AG09309 (cell line): ENCODE measurements around the gene KRTAP2-4.
"Not testable (repeated sequence)": the region's sequence is repeated elsewhere in the genome, so short reads cannot be mapped to it uniquely, and the experiment has no call there.

Source experiments
- DNase-seq: peaks from one replicate; pipeline ENCODE4 v3.0.0-alpha.2; 2010; ENCODE audit warnings: low read depth
- H3K4me3 ChIP-seq: 2 replicates; pipeline ENCODE4 v1.5.1; 2011; ENCODE audit warnings: mild to moderate bottlenecking, low read depth, low read length, moderate library complexity; ENCODE audit not compliant: control insufficient read depth
- TF ChIP-seq, protein P1 (sequence below): IDR thresholded peaks from 2 replicates; pipeline ENCODE4 v1.5.1; 2011; ENCODE audit warnings: mild to moderate bottlenecking, low read depth, low read length, inconsistent platforms; ENCODE audit not compliant: insufficient read depth, control insufficient read depth; ENCODE audit errors: missing control alignments

KRTAP2-4 gene

DNA sequence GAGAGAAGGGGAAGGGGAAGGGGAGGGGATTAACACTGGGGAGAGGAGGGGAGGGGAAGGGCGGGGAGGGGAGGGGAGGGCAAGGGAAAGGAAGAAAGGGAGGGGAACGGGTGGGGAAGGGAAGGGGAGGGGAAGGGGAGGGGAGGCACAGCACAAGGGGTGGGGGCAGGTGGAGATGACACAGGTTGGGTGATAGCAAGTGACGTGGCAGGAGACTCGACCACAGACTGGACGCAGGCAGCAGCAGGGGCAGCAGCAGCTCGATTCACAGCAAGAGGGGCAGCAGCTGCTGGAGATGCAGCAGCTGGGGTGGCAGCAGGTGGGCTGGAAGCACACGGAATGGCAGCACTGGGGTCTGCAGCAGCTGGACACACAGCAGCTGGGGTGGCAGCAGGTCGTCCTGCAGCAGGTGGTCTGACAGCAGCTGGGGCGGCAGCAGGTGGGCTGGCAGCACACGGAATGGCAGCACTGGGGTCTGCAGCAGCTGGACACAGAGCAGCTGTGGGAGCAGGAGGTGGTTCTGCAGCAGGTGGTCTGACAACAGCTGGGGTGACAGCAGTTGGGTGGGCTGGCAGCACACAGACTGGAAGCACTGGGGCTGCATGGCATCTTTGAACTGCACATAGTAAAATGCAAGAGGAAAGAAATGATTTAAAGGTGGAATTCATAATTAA lies 36.0 kb upstream of the KRTAP2-4 start, which contains the start of gene KRTAP4-16:
KRTAP4-16 (minus strand) TSS at position 624 of the 674 bp plus-strand sequence; CDS start at position 624, 0 bp downstream.
- peak within 1 kb of the TSS; percentile 12 for H3K4me3 ChIP-seq
- no peak for DNase-seq
- TF ChIP-seq, protein P1, sequence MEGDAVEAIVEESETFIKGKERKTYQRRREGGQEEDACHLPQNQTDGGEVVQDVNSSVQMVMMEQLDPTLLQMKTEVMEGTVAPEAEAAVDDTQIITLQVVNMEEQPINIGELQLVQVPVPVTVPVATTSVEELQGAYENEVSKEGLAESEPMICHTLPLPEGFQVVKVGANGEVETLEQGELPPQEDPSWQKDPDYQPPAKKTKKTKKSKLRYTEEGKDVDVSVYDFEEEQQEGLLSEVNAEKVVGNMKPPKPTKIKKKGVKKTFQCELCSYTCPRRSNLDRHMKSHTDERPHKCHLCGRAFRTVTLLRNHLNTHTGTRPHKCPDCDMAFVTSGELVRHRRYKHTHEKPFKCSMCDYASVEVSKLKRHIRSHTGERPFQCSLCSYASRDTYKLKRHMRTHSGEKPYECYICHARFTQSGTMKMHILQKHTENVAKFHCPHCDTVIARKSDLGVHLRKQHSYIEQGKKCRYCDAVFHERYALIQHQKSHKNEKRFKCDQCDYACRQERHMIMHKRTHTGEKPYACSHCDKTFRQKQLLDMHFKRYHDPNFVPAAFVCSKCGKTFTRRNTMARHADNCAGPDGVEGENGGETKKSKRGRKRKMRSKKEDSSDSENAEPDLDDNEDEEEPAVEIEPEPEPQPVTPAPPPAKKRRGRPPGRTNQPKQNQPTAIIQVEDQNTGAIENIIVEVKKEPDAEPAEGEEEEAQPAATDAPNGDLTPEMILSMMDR = no peak

DNA sequence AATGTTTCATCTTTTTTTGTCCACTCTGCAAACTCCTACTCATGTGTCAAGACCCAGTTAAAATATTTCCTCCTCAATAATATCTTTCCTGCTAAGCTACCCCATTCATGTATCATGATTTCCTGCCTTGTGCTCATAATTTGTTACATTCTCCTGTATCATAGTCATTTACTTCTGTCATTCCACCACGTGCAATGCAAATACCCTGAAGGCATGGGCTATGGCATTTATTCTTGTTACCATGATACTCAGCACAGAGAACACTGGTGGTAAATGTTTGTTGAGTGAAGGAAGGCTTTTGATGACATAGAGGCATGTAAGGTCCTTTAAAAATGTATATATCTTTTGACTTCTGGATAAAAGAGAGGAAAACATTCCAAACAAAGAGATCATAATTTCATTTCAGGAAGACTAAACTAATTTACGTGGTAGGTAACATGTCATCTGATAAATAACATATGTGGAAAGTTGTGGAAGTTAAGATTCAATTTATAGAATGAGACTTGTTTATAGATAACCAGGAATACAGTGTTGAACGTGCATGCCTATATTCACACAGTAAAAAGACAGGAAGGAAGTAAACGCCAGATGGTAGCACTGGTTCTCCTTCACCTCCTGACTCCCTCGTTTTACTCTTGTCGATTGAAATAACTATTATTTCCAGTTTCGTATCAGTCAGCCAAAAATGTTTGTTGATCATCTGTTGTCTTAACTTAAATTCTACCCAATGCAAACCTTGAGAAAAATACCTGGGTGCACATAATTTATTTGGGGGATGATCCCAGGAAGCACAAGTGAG lies 34.2 kb upstream of the KRTAP2-4 start:
- peak; percentile 55 for DNase-seq
- H3K4me3 ChIP-seq = not testable (repeated sequence)

DNA sequence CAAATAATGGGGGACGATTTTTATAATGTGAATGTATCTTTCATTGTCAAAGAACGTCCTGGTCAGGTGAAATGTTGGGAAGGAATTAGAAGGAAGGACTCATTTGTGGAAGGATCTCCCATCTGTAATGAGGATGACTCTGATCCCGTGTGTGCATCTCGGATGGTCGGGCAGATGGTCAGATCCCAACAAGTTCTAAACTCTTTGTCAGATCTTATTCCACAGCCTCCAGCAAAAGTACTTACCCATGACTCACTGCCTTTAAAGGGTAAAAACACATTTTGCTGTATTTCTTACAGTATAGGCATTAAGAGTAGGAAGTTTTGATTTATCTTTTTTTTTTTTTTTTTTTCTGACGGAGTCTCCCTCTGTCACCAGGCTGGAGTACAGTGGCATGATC lies 32.8 kb upstream of the KRTAP2-4 start:
- TF ChIP-seq, protein P1 = no peak
- no peak overlapping the region for H3K4me3 ChIP-seq
- no peak for DNase-seq

DNA sequence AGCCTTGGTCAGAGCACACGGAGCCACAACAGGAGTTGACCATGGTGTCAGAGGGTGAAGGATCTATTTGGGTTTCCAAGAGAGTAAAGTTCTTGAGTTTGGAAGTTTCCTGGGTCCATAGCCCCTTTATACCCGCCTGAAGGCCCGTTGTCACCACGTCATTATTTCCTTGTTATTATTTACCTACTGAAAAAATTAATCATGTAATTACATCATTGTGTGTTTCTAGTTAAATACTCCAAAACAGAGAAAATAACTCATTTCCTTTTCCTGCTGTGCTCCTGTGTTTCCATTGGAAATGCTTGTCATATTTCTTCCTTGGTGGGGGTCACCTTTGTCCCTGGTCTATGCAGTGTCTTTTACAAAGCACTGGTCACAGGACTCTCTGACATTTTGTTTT lies 32.4 kb upstream of the KRTAP2-4 start, which contains the start of gene KRTAP4-8:
KRTAP4-8 (minus strand) TSS at position 101 of the 400 bp plus-strand sequence; CDS start at position 43, 58 bp downstream.
- H3K4me3 ChIP-seq = no peak within 1 kb of the TSS
- DNase-seq = no peak
- TF ChIP-seq, protein P1 = no peak

DNA sequence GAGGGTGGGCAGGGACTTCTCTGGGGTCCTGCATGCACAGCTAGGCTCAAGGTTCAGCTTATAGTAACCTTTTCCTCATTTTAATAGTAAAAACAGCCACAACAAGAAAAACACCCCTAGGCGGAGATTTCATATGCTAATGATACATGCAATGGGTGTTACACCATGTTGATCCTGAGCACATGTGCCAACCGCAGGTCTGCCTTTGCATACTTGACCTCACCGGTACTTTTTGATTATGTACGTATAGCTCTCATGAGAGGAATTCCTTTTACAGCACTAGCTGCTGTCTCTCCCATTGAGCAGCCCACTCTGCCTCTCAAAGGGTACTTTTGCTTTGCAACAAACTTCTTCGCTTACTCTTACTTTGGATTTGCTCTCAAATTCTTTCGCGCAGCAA lies 30.4 kb upstream of the KRTAP2-4 start:
- no peak for DNase-seq
- H3K4me3 ChIP-seq = no peak overlapping the region
- TF ChIP-seq, protein P1 = no peak

DNA sequence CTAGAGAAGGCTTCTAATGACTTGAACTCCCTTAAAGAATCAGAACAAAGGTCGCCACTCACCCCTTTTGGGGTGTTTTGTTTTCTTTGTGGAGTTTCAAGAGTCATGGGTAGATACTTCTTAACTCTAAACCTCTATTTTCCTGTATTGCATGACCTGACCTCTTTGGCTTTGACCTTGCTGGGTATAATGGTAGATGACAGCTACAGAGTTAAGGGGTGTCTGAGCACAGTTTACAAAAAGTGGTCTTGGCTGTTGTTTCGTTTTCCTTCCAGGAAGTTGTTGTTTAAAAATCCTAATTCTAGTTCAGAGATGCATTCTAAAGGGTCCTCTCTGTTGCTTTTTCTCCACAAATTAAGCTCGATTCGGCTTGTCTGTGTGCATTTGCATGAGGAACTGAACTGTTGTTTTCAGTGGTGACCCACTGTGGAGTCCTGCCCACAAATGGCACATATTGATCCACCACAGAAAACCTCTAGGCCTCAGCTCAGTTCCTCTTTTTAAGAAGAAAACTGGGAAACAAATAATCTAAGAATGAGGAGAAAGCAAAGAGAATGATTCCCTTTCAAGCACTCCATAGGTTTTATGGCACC lies 23.2 kb upstream of the KRTAP2-4 start:
- not testable (repeated sequence) for H3K4me3 ChIP-seq, DNase-seq

DNA sequence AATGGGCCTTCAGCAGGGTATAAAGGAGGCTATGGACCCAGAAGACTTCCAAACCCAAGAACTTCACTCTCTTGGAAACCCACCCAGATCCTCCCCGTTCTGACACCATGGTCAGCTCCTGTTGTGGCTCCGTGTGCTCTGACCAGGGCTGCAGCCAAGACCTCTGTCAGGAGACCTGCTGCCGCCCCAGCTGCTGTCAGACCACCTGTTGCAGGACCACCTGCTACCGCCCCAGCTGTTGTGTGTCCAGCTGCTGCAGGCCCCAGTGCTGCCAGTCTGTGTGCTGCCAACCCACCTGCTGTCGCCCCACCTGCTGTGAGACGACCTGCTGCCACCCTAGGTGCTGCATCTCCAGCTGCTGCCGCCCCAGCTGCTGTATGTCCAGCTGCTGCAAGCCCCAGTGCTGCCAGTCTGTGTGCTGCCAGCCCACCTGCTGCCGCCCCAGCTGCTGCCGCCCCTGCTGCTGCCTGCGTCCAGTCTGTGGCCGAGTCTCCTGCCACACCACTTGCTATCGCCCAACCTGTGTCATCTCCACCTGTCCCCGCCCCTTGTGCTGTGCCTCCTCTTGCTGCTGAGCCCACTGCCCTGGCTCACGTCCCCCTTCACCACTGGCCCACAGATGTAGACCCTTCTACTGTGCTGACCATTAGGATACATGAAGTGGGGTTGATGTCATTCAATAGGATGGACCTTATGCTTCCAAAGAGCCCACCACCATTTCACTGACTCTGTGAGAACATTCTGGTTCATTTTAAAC lies 18.6 kb upstream of the KRTAP2-4 start, which contains the start of gene KRTAP4-7:
KRTAP4-7 (plus strand) TSS at position 51 of the 757 bp plus-strand sequence; CDS start at position 108, 57 bp downstream.
- H3K4me3 ChIP-seq, DNase-seq: not testable (repeated sequence)

DNA sequence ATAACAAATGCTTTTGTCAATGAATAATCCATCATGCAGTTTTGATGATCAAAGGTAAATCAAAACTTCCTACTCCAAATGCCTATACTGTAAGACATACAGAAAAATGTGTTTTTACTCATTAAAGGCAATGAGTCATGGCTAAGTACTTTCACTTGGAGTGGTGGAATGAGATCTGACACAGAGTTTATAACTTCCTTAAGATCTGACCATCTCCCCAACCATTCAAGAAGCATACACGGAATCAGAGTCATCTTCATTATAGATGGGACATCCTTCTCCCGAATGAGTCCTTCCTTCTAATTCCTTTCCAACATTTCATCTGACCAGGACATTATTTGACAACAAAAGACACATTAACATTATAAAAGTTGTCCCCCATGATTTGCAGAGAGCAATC lies 17.7 kb upstream of the KRTAP2-4 start:
- not testable (repeated sequence) for H3K4me3 ChIP-seq, DNase-seq
